Measurements from ENCODE around the gene SNX2.

Gene SNX2

DNA sequence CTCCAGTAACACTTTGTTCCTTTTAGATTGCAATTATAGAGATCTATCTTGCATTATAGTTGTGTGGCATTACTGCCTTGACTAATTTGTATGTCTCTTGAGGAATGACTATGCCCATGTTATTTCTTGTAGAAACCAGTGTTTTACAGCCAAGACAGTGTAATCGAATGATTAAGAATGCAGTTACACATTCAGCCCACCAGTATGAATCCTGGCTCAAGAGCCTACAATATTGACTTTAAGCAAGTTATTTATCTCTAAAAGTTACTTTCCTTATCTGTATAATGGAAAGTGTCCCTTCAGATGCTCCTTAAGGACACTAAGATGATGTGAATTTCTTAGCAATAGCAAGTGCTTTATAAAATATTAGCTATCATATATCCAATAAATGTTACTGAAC is 60.8 kb downstream of the SNX2 start:
- no peak overlapping the region for H3K27ac ChIP-seq
- H4K20me1 ChIP-seq = no peaks in the 10 kb centered on the region
- no peak overlapping the region for H3K4me2 ChIP-seq
- H3K9me3 ChIP-seq = no peaks in the 10 kb centered on the region
- H3K4me1 ChIP-seq = 0 out of 2 replicates have a peak, but pooled peaks cover 9% of the 10 kb centered on the region
- no peaks in the 10 kb centered on the region for H3K27me3 ChIP-seq
- H3K4me3 ChIP-seq = no peak overlapping the region
- TF ChIP-seq Cebpa-rat (IDR thresholded peaks at IDR 0.05) = no peak
- H3K36me3 ChIP-seq = peaks cover 9% of the 10 kb centered on the region
- H3K9ac ChIP-seq = no peak overlapping the region

DNA sequence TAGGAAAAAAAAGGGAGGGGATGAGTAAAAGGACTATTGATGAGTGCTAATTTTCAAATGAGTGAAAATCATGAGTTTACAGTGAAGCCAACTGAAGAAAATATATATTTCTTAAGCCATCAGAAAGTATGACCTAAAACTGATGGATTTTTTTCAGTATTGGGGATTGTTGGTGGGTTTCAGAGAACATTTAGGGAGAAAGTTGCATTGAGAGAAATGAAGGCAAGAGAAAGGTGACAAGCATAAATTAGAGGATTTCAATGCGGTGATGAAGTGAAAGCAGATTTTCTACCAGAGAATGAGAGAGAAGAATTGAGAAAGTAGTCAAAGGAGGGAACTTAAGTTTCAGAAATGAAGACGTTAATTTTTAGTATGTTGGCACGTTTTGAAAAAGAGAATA is 62.1 kb downstream of the SNX2 start:
- no peaks in the 10 kb centered on the region for H3K9me3 ChIP-seq
- no peak overlapping the region for H3K27ac ChIP-seq
- H3K4me2 ChIP-seq = no peak overlapping the region
- 0 out of 2 replicates have a peak, but pooled peaks cover 3% of the 10 kb centered on the region for H3K36me3 ChIP-seq
- H3K4me1 ChIP-seq = 0 out of 2 replicates have a peak, but pooled peaks cover 10% of the 10 kb centered on the region
- no peak for TF ChIP-seq Cebpa-rat (IDR thresholded peaks at IDR 0.05)
- no peak overlapping the region for H3K4me3 ChIP-seq
- no peaks in the 10 kb centered on the region for H4K20me1 ChIP-seq
- no peaks in the 10 kb centered on the region for H3K27me3 ChIP-seq
- H3K9ac ChIP-seq = no peak overlapping the region

DNA sequence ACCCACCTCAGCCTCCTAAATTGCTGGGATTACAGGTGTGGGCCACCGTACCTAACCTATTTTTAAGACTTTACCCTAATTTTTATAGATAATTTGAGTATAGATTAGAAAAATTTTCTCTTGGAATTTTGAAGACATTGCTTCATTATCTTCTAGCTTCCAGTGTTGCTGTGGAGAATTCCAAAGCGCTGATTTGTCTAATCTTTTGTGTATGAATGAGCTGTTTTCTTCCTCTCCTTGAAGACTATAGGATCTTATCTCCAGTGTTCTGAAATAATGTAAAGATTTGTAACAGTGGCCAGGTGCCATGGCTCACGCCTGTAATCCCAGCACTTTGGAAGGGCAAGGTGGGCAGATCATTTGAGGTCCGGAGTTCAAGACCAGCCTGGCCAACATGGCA is 64.9 kb downstream of the SNX2 start:
- H3K27ac ChIP-seq = no peak overlapping the region
- peak overlapping the region; percentile 21; the same call in 1 of the 2 replicates for H3K4me2 ChIP-seq
- TF ChIP-seq Cebpa-rat (IDR thresholded peaks at IDR 0.05) = no peak
- H4K20me1 ChIP-seq = no peaks in the 10 kb centered on the region
- no peak overlapping the region for H3K9ac ChIP-seq
- no peaks in the 10 kb centered on the region for H3K9me3 ChIP-seq
- no peaks in the 10 kb centered on the region for H3K36me3 ChIP-seq
- no peak overlapping the region for H3K4me3 ChIP-seq
- peaks cover 14% of the 10 kb centered on the region; the same call in 1 of the 2 replicates for H3K27me3 ChIP-seq
- H3K4me1 ChIP-seq = peaks cover 23% of the 10 kb centered on the region

DNA sequence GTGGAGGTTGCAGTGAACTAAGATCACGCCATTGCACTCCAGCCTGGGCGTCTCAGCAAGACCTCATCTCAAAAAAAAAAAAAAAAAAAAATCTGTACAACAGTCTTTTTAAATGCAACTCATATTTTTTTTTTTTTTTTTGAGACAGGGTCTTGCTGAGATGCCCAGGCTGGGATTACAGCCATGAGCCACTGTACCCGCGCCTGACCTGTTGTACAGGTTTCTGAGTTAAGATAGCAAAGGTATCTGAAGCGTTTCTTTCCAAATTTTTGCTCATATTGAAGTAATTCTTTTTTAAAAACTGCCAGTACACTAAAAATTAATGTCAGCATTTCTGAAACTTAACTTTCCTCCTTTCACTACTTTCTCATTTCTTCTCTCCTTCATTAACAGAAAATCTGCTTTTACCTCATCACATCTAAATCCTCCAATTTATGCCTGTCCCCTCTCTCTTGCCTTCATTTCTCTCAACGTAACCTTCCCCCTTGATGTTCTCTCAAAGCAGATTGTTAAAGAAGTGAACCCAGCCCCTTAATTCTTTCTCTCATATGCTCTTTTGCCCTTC is 67.2 kb downstream of the SNX2 start:
- Histone ChIP-seq H3K27ac (no peak overlapping the region), H3K4me1 (peaks cover 25% of the 10 kb centered on the region), H3K4me2 (no peak overlapping the region), H3K36me3 (no peaks in the 10 kb centered on the region), H3K27me3 (peaks cover 29% of the 10 kb centered on the region; the same call in 1 of the 2 replicates), H3K4me3 (no peak overlapping the region), H4K20me1 (no peaks in the 10 kb centered on the region), H3K9ac (no peak overlapping the region), H3K9me3 (no peaks in the 10 kb centered on the region)
- TF ChIP-seq Cebpa-rat (IDR thresholded peaks at IDR 0.05) = no peak

DNA sequence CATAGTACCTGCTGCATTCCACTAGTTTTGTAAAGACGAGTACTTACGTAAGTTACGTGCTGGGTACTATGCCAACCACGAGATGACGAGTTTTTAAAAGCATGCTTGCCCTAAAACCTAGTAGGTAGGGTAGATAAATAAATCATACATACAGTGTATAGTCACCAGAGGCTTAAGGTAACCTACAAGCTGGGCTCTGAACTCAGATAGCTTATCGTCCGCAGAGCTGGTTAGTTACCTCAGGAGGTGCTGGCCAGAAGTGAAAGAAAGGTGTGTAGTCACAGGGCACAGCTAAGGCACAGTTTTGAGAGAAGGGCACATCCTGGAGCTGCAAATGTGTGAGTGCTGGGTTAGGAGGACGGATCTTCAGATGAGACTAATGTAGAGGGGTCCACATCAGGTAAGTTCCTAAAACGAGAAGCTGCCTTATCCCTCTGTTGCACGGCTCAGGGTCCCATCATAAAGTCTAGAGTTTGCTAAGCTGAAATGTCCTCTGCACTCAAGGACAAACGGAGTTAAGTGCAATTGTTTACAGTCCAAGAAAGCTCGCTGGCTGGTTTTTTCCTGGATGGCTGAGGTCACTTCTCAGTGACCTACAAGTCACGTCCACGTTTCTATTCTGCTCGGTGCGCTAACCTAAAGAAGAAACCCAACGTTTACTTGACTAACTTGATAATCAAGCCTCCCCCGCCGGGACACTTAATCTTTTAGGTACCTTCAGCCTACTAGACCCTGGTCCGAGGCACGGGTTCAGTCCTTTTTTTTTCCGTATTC is 69.4 kb downstream of the SNX2 start:
- no peaks in the 10 kb centered on the region for H4K20me1 ChIP-seq
- no peak overlapping the region; the same call in 1 of the 2 replicates for H3K27ac ChIP-seq
- H3K9me3 ChIP-seq = no peaks in the 10 kb centered on the region
- H3K4me1 ChIP-seq = peaks cover 25% of the 10 kb centered on the region
- TF ChIP-seq Cebpa-rat (IDR thresholded peaks at IDR 0.05) = no peak
- H3K27me3 ChIP-seq = peaks cover 29% of the 10 kb centered on the region; the same call in 1 of the 2 replicates
- H3K36me3 ChIP-seq = no peaks in the 10 kb centered on the region
- peak overlapping the region; percentile 81 for H3K4me2 ChIP-seq
- H3K9ac ChIP-seq = peak overlapping the region; percentile 75; the same call in 1 of the 2 replicates
- H3K4me3 ChIP-seq = peak overlapping the region; percentile 77

DNA sequence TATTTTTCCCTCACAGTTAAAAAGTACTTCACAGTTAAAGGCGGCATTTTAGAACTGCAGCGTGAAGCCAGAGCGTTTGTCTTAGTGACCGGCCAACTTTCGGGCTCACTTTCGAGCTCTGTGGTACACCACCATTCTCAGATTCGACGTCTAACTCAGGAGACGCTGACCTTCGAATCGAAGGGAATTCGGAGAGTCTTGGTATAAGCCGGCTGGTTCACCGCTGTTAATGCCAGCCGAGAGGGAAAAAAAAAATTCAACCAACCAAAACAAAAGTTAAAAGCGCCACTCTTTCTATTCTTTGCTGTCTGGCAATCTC is 70.0 kb downstream of the SNX2 start:
- peak overlapping the region; percentile 75; the same call in 1 of the 2 replicates for H3K9ac ChIP-seq

DNA sequence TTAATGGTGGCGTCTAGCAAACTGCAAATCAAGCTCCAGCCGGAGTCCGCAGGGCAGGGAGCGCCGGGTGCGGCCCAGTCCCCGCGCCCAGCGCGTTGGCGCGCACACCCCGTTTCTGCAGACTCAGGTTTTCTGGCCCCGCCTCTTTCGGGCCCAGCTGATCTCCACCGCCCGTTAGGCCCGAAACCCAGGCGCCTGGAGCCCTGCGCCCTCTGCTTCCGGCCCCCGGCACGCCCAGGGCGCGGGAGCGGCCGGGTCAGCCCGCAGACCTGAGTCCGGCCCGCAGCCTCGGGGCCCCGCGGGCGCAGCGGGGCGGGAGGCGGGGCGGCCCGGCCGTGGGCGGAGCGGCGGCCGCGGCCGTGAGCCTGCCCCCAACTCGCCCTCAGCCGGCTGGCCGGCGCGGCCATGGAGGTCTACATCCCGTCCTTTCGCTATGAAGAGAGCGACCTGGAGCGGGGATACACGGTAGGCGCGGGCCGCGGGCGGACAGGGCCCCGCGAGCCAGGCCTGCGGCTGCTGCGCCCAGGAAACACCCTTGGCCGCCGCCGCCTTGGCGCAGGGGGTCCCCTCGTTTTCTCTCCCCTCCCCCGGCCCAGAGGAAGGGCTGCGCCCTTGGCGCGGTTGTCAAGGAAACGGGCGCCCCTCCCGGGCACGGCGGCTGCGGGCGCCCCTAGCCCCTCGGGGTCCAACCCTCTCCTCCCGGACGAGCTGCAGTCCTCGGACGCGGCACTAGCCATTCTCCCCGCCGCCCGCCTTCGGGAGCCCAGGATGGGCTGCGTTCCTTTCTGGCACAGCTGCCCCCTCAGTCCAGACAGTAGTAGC is 70.6 kb downstream of the SNX2 start, which contains the start of gene SNX24:
Gene SNX24 (plus strand): TSS at position 385 of the 822 bp plus-strand sequence. CDS start 21 bp downstream, at position 406.
- Histone ChIP-seq H3K4me1 (peaks cover 23% of the 10 kb centered on the region), H3K27me3 (peaks cover 29% of the 10 kb centered on the region; the same call in 1 of the 2 replicates), H3K27ac (peak within 1 kb of the TSS; percentile 68), H3K4me3 (peak within 1 kb of the TSS; percentile 77), H3K4me2 (peak within 1 kb of the TSS; percentile 81), H3K9me3 (no peaks in the 10 kb centered on the region), H4K20me1 (no peaks in the 10 kb centered on the region), H3K36me3 (no peaks in the 10 kb centered on the region), H3K9ac (peak within 1 kb of the TSS; percentile 75)
- TF ChIP-seq Cebpa-rat (IDR thresholded peaks at IDR 0.05) = no peak

More for the DNA sequence above, 70.0 kb downstream of the SNX2 start:
- Histone ChIP-seq H3K27me3 (peaks cover 29% of the 10 kb centered on the region; the same call in 1 of the 2 replicates), H3K4me2 (peak overlapping the region; percentile 81), H3K9me3 (no peaks in the 10 kb centered on the region), H4K20me1 (no peaks in the 10 kb centered on the region), H3K36me3 (no peaks in the 10 kb centered on the region), H3K4me1 (peaks cover 26% of the 10 kb centered on the region), H3K4me3 (peak overlapping the region; percentile 77), H3K27ac (peak overlapping the region; percentile 68; the same call in 1 of the 2 replicates)
- TF ChIP-seq Cebpa-rat (IDR thresholded peaks at IDR 0.05) = no peak

DNA sequence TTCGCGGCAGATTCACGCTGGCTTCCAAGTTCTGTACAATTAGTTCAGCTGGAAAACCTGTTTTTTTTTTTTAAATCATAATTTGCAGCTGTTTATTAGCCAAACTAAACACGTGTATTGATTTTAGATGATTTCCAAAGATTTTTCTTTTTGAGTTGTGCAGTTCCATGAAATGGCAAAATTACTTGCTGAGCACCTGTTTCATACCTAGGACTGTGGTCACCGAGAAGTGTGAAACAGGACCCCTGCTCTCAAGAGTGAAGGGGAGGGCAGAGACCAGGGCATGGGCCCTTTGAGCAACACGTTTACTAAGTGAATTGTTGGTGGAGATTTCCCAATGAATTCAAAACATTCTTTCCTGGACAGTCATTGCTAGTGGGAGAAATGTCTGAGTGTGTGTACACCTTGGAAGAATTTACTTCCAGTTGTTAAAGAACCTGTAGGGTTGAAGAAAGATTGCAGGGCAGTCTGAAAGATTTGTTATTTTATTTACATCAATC is 71.2 kb downstream of the SNX2 start:
- H3K27ac ChIP-seq = no peak overlapping the region
- peak overlapping the region; percentile 75 for H3K9ac ChIP-seq

DNA sequence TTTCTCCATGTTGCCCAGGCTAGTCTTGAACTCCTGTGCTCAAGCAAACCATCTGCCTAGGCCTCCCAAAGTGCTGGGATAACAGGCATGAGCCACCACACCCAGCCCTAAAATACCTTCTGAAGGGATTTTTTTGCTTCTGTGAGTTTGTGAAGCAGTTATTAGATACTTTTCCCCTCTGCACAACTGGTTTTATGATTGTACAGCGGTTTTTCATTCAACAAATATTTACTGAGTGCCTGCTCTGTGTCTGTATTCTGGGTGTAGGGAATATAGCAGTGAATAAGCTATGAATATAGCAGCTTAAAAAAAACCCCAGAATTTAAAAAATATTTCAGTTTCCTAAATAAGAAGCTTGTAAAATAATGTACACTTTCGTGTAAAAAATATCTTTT is 72.8 kb downstream of the SNX2 start:
- peaks cover 29% of the 10 kb centered on the region; the same call in 1 of the 2 replicates for H3K27me3 ChIP-seq
- H3K9ac ChIP-seq = no peak overlapping the region
- no peak overlapping the region for H3K4me3 ChIP-seq
- no peak overlapping the region for H3K27ac ChIP-seq
- H3K4me1 ChIP-seq = peaks cover 19% of the 10 kb centered on the region
- no peak for TF ChIP-seq Cebpa-rat (IDR thresholded peaks at IDR 0.05)
- no peaks in the 10 kb centered on the region for H4K20me1 ChIP-seq
- H3K36me3 ChIP-seq = no peaks in the 10 kb centered on the region
- no peak overlapping the region for H3K4me2 ChIP-seq
- H3K9me3 ChIP-seq = no peaks in the 10 kb centered on the region

More for the DNA sequence above, 71.2 kb downstream of the SNX2 start:
- peaks cover 19% of the 10 kb centered on the region for H3K4me1 ChIP-seq
- TF ChIP-seq Cebpa-rat (IDR thresholded peaks at IDR 0.05) = no peak
- no peaks in the 10 kb centered on the region for H3K9me3 ChIP-seq
- no peaks in the 10 kb centered on the region for H3K36me3 ChIP-seq
- H4K20me1 ChIP-seq = no peaks in the 10 kb centered on the region
- peak overlapping the region; percentile 81 for H3K4me2 ChIP-seq
- peaks cover 29% of the 10 kb centered on the region; the same call in 1 of the 2 replicates for H3K27me3 ChIP-seq
- H3K4me3 ChIP-seq = peak overlapping the region; percentile 77

Measured in BLaER1 (cell line).